Activated naive CD4-positive, alpha-beta T cell treated with anti-CD3 and anti-CD28 coated beads for 36 hours (primary cell): Measurements from ENCODE around the gene CRADD. TPM values are rescaled to one million over a fixed set of nuclear protein-coding genes. Genes with fewer than 3 reads are reported as not detected.
"Not testable (repeated sequence)": the region's sequence is repeated elsewhere in the genome, so short reads cannot be mapped to it uniquely, and the experiment has no call there.

Source experiments
- CTCF ChIA-PET: fragments of 350-600 bp; sonication (Branson Sonifier 250); formaldehyde crosslinking; loops from one replicate; lab custom pipeline; 2021; ENCODE audit warnings: antibody characterized with exemption; lab: Charles Lee
- DNase-seq: peaks from one replicate; pipeline ENCODE4 v3.0.0-alpha.2; 2020
- H3K27ac Mint-ChIP-seq: one replicate; pipeline ENCODE4 v1.8.0; 2021; ENCODE audit warnings: mild to moderate bottlenecking, mixed read lengths
- H3K27me3 Mint-ChIP-seq: one replicate; pipeline ENCODE4 v1.8.0; 2021; ENCODE audit warnings: low read depth, mixed read lengths
- H3K36me3 Mint-ChIP-seq: one replicate; pipeline ENCODE4 v1.8.0; 2021; ENCODE audit warnings: low read depth, mixed read lengths
- H3K4me1 Mint-ChIP-seq: one replicate; pipeline ENCODE4 v1.8.0; 2021; ENCODE audit warnings: low read depth, mixed read lengths
- H3K4me3 Mint-ChIP-seq: one replicate; pipeline ENCODE4 v1.8.0; 2021; ENCODE audit warnings: mild to moderate bottlenecking, moderate library complexity, mixed read lengths
- H3K9me3 Mint-ChIP-seq: one replicate; pipeline ENCODE4 v1.8.0; 2021; ENCODE audit warnings: mixed read lengths
- intact Hi-C: fragments of 100-400 bp; cut with micrococcal nuclease; formaldehyde crosslinking; loops from one replicate; pipeline ENCODE4 v1.15.1; 2023
- total RNA-seq, 2 experiments: library from RNA; stranded (reverse); gene quantifications; one replicate each; pipeline ENCODE4 v1.2.3, GENCODE V29; 2021

The CRADD gene
- total RNA-seq, 2 experiments from 2014 or later = 14.3 to 15.6 TPM

- Mint-ChIP-seq H3K27ac (no peak overlapping the region), H3K4me3 (no peak overlapping the region), H3K4me1 (no peaks in the 10 kb centered on the region), H3K27me3 (no peaks in the 10 kb centered on the region), H3K9me3 (no peaks in the 10 kb centered on the region), H3K36me3 (no peaks in the 10 kb centered on the region)
- CTCF ChIA-PET = no interaction called here
- intact Hi-C loops = no loop called here
- DNase-seq = no peak
Measured at GRCh38 chr12:93914281-93914680, 237.1 kb downstream of the CRADD start.

DNA sequence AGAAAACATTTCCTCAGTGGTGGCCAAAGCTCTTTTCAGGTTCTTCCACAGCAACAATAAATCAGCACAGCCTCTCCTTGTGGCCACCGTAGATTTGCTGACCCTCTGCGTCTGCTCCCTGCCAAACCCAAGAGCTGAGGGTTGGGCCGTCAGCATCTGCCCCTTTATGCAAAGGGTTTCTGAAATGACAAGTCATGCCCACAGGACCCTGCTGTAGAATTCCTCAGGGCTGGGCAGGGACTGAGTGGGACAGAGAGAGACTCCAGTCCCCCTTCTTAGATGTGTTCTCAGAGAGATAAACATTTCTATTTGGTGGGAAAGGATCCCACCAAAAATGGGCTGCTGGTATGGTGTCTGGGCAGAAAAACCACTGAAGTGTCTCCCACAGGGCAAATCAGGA, 238.2 kb downstream of the CRADD start:
- Mint-ChIP-seq H3K27ac (no peak overlapping the region), H3K9me3 (no peaks in the 10 kb centered on the region), H3K36me3 (no peaks in the 10 kb centered on the region), H3K4me3 (no peak overlapping the region), H3K4me1 (no peaks in the 10 kb centered on the region), H3K27me3 (no peaks in the 10 kb centered on the region)
- intact Hi-C loops = no loop called here
- CTCF ChIA-PET = no interaction called here
- no peak for DNase-seq

- no peaks in the 10 kb centered on the region for H3K36me3 Mint-ChIP-seq
- no peak overlapping the region for H3K4me3 Mint-ChIP-seq
- intact Hi-C loops = no loop called here
- CTCF ChIA-PET = no interaction called here
- DNase-seq = no peak
- H3K27ac Mint-ChIP-seq = no peak overlapping the region
- H3K9me3 Mint-ChIP-seq = no peaks in the 10 kb centered on the region
- no peaks in the 10 kb centered on the region for H3K4me1 Mint-ChIP-seq
- H3K27me3 Mint-ChIP-seq = no peaks in the 10 kb centered on the region
Measured at GRCh38 chr12:93916402-93916801, 239.2 kb downstream of the CRADD start.

DNA sequence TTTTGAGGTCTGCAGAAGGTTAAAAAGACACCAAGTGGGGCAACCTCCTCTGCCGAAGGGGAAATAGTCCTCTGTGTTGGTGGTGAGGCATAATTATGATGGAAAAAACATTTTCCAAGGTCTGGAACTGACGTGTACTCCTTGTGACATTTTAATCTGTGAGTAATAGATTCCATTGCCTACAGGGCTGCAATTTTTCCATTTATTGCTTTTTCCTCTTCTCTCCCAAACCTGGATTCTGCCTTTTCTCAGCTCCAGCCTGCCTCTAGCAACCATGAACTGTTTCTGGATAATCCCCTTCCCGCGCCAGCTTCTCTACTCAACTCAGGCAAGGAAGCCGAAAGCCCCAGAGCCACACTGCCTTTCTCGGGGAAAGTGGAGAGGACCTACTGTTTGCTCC, 241.1 kb downstream of the CRADD start:
- Mint-ChIP-seq H3K27me3 (no peaks in the 10 kb centered on the region), H3K9me3 (no peaks in the 10 kb centered on the region), H3K4me1 (no peaks in the 10 kb centered on the region), H3K27ac (no peak overlapping the region), H3K4me3 (no peak overlapping the region), H3K36me3 (no peaks in the 10 kb centered on the region)
- CTCF ChIA-PET = no interaction called here
- intact Hi-C loops = no loop called here
- DNase-seq = no peak

DNA sequence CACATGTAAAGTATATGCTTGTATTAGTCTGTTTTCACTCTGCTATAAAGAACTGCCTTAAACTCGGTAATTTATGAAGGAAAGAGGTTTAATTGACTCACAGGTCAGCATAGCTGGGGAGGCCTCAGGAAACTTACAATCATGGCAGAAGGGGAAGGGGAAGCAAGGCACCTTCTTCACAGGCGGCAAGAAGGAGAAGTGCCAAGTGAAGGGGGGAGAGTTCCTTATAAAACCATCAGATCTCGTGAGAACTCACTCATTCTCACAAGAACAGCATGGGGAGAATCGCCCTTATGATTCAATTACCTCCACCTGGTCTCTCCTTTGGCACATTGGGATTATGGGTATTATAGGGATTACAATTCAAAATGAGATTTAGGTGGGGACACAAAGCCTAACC, 241.7 kb downstream of the CRADD start:
- no peaks in the 10 kb centered on the region for H3K36me3 Mint-ChIP-seq

GRCh38 chr12:93921521-93921920, 244.3 kb downstream of the CRADD start:
- DNase-seq = no peak
- Mint-ChIP-seq H3K9me3 (peaks cover 7% of the 10 kb centered on the region), H3K36me3 (peaks cover 1% of the 10 kb centered on the region), H3K4me3 (no peak overlapping the region), H3K27ac (no peak overlapping the region), H3K4me1 (no peaks in the 10 kb centered on the region), H3K27me3 (no peaks in the 10 kb centered on the region)
- CTCF ChIA-PET = no interaction called here
- intact Hi-C loops = no loop called here

More for the DNA sequence above, 241.7 kb downstream of the CRADD start:
- Mint-ChIP-seq H3K4me3 (no peak overlapping the region), H3K4me1 (no peaks in the 10 kb centered on the region), H3K9me3 (no peaks in the 10 kb centered on the region), H3K27ac (no peak overlapping the region), H3K27me3 (no peaks in the 10 kb centered on the region)
- DNase-seq = no peak
- intact Hi-C loops = no loop called here
- CTCF ChIA-PET = no interaction called here

- H3K27me3 Mint-ChIP-seq = no peaks in the 10 kb centered on the region
- no peaks in the 10 kb centered on the region for H3K4me1 Mint-ChIP-seq
- peaks cover 7% of the 10 kb centered on the region for H3K9me3 Mint-ChIP-seq
- H3K4me3 Mint-ChIP-seq = no peak overlapping the region
- DNase-seq = no peak
- CTCF ChIA-PET = no interaction called here
- no peak overlapping the region for H3K27ac Mint-ChIP-seq
- intact Hi-C loops = no loop called here
- peaks cover 1% of the 10 kb centered on the region for H3K36me3 Mint-ChIP-seq
Measured at GRCh38 chr12:93922583-93923006, 245.4 kb downstream of the CRADD start.

- CTCF ChIA-PET = interaction anchor here (0.6 kb wide), 1 partner anchor 168 kb away, joined by 3 read pairs; no protein-coding TSS in a partner anchor
- H3K4me3 Mint-ChIP-seq = no peak overlapping the region
- H3K36me3 Mint-ChIP-seq = peaks cover 1% of the 10 kb centered on the region
- DNase-seq = no peak
- H3K27ac Mint-ChIP-seq = no peak overlapping the region
- H3K27me3 Mint-ChIP-seq = no peaks in the 10 kb centered on the region
- peaks cover 17% of the 10 kb centered on the region for H3K9me3 Mint-ChIP-seq
- intact Hi-C loops = no loop called here
- H3K4me1 Mint-ChIP-seq = no peaks in the 10 kb centered on the region
Measured at GRCh38 chr12:93924367-93924766, 247.2 kb downstream of the CRADD start.

GRCh38 chr12:93925585-93926205, 248.5 kb downstream of the CRADD start:
- CTCF ChIA-PET = interaction anchor here (0.6 kb wide), 1 partner anchor 744 kb away, joined by 5 read pairs; no protein-coding TSS in a partner anchor
- H3K27me3 Mint-ChIP-seq = no peaks in the 10 kb centered on the region

GRCh38 chr12:93926237-93926636, 249.1 kb downstream of the CRADD start:
- Mint-ChIP-seq H3K36me3 (peaks cover 1% of the 10 kb centered on the region), H3K9me3 (peaks cover 17% of the 10 kb centered on the region), H3K27ac (no peak overlapping the region), H3K4me3 (no peak overlapping the region), H3K4me1 (no peaks in the 10 kb centered on the region), H3K27me3 (no peaks in the 10 kb centered on the region)
- DNase-seq = no peak
- intact Hi-C loops = no loop called here
- CTCF ChIA-PET = interaction anchor here (0.6 kb wide), 1 partner anchor 744 kb away, joined by 5 read pairs; no protein-coding TSS in a partner anchor

More at GRCh38 chr12:93925585-93926205, 248.5 kb downstream of the CRADD start:
- H3K4me1 Mint-ChIP-seq = no peaks in the 10 kb centered on the region
- intact Hi-C loops = no loop called here
- H3K4me3 Mint-ChIP-seq = no peak overlapping the region
- peaks cover 1% of the 10 kb centered on the region for H3K36me3 Mint-ChIP-seq
- H3K27ac Mint-ChIP-seq = no peak overlapping the region
- DNase-seq = no peak
- peaks cover 17% of the 10 kb centered on the region for H3K9me3 Mint-ChIP-seq

DNA sequence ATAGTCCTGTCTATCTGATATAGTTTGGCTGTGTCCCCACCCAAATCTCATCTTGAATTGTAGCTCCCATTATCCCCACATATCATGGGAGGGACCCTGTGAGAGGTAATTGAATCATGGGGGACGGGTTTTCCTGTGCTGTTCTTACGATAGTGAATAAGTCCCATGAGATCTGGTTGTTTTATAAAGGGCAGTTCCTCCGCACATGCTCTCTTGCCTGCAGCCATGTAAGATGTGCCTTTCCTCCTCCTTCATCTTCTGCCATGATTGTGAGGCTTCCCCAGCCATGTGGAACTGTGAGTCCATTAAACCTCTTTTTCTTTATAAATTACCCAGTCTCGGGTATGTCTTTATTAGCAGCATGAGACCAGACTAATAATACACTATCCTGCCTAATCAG, 251.9 kb downstream of the CRADD start:
- CTCF ChIA-PET, DNase-seq: not testable (repeated sequence)

DNA sequence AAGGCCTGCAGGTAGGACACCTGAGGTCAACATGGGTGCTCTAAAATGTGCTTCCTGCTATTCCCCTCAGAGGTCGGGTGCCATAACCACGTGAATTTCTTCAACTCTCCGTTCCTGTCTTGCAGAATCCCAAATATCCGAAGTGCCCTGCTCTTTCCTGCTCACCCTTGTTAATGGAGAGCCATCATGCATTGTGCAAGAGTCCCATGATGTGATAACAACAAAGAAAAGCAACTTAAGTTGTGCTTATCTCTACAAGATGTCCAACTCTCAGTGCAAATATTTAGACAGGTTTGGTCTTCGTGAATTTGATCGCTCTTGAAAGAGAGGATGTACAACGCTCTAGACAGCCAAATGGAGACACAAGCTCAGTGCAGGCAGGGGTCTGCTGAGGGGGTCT, 260.6 kb downstream of the CRADD start:
- no peak for DNase-seq
- H3K36me3 Mint-ChIP-seq = no peaks in the 10 kb centered on the region

More for the DNA sequence above, 251.9 kb downstream of the CRADD start:
- H3K27ac Mint-ChIP-seq, intact Hi-C loops, H3K27me3 Mint-ChIP-seq, H3K36me3 Mint-ChIP-seq, H3K4me1 Mint-ChIP-seq, H3K4me3 Mint-ChIP-seq: not testable (repeated sequence)
- peaks cover 17% of the 10 kb centered on the region for H3K9me3 Mint-ChIP-seq

DNA sequence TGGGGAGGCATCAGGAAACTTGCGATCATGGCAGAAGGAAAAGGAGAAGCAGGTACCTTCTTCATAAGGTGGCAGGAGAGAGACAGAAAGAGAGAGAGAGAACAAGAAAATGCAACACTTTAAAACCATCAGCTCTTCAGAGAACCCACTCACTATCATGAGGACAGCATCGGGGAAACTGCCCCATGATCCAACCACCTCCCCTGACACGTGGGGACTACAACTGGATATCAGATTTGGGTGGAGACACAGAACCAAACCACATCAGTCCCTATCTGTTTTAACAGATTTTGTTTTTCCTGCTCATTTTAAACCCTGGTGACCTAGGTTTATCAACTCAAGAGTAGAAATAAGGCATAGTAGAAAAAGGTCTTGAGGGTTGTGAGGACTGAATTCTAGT, 261.1 kb downstream of the CRADD start:
- CTCF ChIA-PET = no interaction called here
- Mint-ChIP-seq H3K36me3 (no peaks in the 10 kb centered on the region), H3K27me3 (no peaks in the 10 kb centered on the region), H3K9me3 (peaks cover 10% of the 10 kb centered on the region), H3K27ac (no peak overlapping the region), H3K4me3 (no peak overlapping the region), H3K4me1 (no peaks in the 10 kb centered on the region)
- DNase-seq = no peak
- intact Hi-C loops = no loop called here

More for the DNA sequence above, 260.6 kb downstream of the CRADD start:
- intact Hi-C loops = no loop called here
- Mint-ChIP-seq H3K4me3 (no peak overlapping the region), H3K27ac (no peak overlapping the region), H3K27me3 (no peaks in the 10 kb centered on the region), H3K9me3 (peaks cover 10% of the 10 kb centered on the region), H3K4me1 (no peaks in the 10 kb centered on the region)
- CTCF ChIA-PET = no interaction called here
